OCI-LY3 (cell line): ENCODE data around the gene NOSIP.

Source experiments
- H2AFZ ChIP-seq: fragments of 200-600, 300-600 bp; shearing (Covaris generic); 2 replicates; pipeline ENCODE4 v1.6.0; 2014; ENCODE audit warnings: antibody characterized with exemption, low read depth, low read length
- H3K27ac ChIP-seq: fragments of 200-600, 300-600 bp; sonication (generic); 2 replicates; pipeline ENCODE4 v1.5.1; 2014; ENCODE audit warnings: mild to moderate bottlenecking, low read length, moderate library complexity, mixed read lengths
- H3K27me3 ChIP-seq: fragments of 200-600, 300-600 bp; sonication (generic); 2 replicates; pipeline ENCODE4 v1.6.1; 2014; ENCODE audit warnings: low read depth, low read length, mixed read lengths
- H3K36me3 ChIP-seq: fragments of 200-600, 300-600 bp; sonication (generic); replicated peaks from 2 replicates; pipeline ENCODE3; 2014; ENCODE audit warnings: low read depth, low read length, mixed read lengths
- H3K4me1 ChIP-seq: fragments of 300-600, 200-600 bp; sonication (generic); 2 replicates; pipeline ENCODE4 v1.6.1; 2014; ENCODE audit warnings: low read length, mixed read lengths
- H3K4me2 ChIP-seq: fragments of 200-600, 300-600 bp; sonication (generic); 2 replicates; pipeline ENCODE4 v1.6.1; 2014; ENCODE audit warnings: low read length, mixed read lengths
- H3K4me3 ChIP-seq: fragments of 300-600, 200-600 bp; sonication (generic); 2 replicates; pipeline ENCODE4 v1.5.1; 2014; ENCODE audit warnings: antibody characterized with exemption, mild to moderate bottlenecking, low read length, moderate library complexity
- H3K79me2 ChIP-seq: fragments of 300-600, 200-600 bp; shearing (Covaris generic); 2 replicates; pipeline ENCODE4 v1.6.1; 2014; ENCODE audit warnings: mild to moderate bottlenecking, low read length, mixed read lengths
- H3K9ac ChIP-seq: fragments of 300-600, 200-600 bp; shearing (Covaris generic); 2 replicates; pipeline ENCODE4 v1.6.0; 2014; ENCODE audit warnings: mild to moderate bottlenecking, low read length, moderate library complexity
- H3K9me3 ChIP-seq: fragments of 200-600, 300-600 bp; shearing (Covaris generic); 2 replicates; pipeline ENCODE4 v1.6.1; 2014; ENCODE audit warnings: low read length, mixed read lengths; ENCODE audit not compliant: insufficient read depth
- H4K20me1 ChIP-seq: fragments of 200-600, 300-600 bp; sonication (generic); 2 replicates; pipeline ENCODE4 v1.6.1; 2016; ENCODE audit warnings: low read length, mixed read lengths; ENCODE audit not compliant: insufficient read depth
- EZH2phosphoT487 ChIP-seq: fragments of 200-600 bp; shearing (Covaris generic); IDR thresholded peaks from 2 replicates; pipeline ENCODE4 v1.6.1; 2018; ENCODE audit warnings: antibody characterized with exemption, mixed run types, low read depth
- TF ChIP-seq, protein P1 (sequence below): fragments of 200-600, 300-600 bp; sonication (generic); IDR thresholded peaks from 2 replicates; pipeline ENCODE4 v1.5.1; 2014; ENCODE audit warnings: antibody characterized with exemption, low read length, low read depth

The NOSIP gene

DNA sequence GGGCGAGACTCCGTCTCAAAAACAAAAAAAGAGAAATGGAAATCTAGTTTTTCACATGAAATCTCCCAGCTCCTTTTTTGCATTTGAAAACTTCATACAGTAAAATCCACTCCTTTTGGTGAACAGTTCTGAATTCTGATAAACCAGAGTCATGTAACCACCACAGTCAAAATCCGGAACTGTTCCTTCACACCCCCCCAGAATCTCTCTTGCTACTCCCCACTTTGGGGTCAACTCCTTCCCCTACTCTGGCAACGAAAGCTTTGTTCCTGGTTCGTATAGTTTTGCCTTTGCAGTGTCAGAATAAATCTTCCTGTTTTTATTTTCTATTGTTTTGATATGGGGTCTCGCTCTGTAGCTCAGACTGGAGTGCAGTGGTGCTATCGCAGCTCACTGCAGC is 28.8 kb downstream of the NOSIP start:
- no peak overlapping the region for H3K27ac ChIP-seq
- H4K20me1 ChIP-seq, result no peaks in the 10 kb centered on the region
- no peak overlapping the region for H2AFZ ChIP-seq
- TF ChIP-seq, protein P1, sequence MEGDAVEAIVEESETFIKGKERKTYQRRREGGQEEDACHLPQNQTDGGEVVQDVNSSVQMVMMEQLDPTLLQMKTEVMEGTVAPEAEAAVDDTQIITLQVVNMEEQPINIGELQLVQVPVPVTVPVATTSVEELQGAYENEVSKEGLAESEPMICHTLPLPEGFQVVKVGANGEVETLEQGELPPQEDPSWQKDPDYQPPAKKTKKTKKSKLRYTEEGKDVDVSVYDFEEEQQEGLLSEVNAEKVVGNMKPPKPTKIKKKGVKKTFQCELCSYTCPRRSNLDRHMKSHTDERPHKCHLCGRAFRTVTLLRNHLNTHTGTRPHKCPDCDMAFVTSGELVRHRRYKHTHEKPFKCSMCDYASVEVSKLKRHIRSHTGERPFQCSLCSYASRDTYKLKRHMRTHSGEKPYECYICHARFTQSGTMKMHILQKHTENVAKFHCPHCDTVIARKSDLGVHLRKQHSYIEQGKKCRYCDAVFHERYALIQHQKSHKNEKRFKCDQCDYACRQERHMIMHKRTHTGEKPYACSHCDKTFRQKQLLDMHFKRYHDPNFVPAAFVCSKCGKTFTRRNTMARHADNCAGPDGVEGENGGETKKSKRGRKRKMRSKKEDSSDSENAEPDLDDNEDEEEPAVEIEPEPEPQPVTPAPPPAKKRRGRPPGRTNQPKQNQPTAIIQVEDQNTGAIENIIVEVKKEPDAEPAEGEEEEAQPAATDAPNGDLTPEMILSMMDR, result no peak
- no peak for TF ChIP-seq EZH2phosphoT487
- no peaks in the 10 kb centered on the region for H3K27me3 ChIP-seq
- no peak overlapping the region for H3K4me3 ChIP-seq
- H3K4me2 ChIP-seq, result no peak overlapping the region
- no peaks in the 10 kb centered on the region for H3K9me3 ChIP-seq
- H3K9ac ChIP-seq, result no peak overlapping the region
- H3K4me1 ChIP-seq, result peaks cover 3% of the 10 kb centered on the region; the same call in 1 of the 2 replicates
- H3K79me2 ChIP-seq, result no peaks in the 10 kb centered on the region
- peaks cover 12% of the 10 kb centered on the region for H3K36me3 ChIP-seq

GRCh38 chr19:49549045-49549444 is 31.3 kb downstream of the NOSIP start:
- H3K4me2 ChIP-seq, result no peak overlapping the region
- TF ChIP-seq, protein P1, result no peak
- no peak for TF ChIP-seq EZH2phosphoT487
- H2AFZ ChIP-seq, result no peak overlapping the region
- H3K36me3 ChIP-seq, result no peaks in the 10 kb centered on the region
- no peaks in the 10 kb centered on the region for H3K79me2 ChIP-seq
- no peak overlapping the region for H3K27ac ChIP-seq
- peaks cover 3% of the 10 kb centered on the region; the same call in 1 of the 2 replicates for H3K4me1 ChIP-seq
- no peak overlapping the region for H3K9ac ChIP-seq
- no peaks in the 10 kb centered on the region for H3K9me3 ChIP-seq
- no peaks in the 10 kb centered on the region for H4K20me1 ChIP-seq
- H3K27me3 ChIP-seq, result no peaks in the 10 kb centered on the region
- H3K4me3 ChIP-seq, result no peak overlapping the region

GRCh38 chr19:49546825-49547565 is 33.4 kb downstream of the NOSIP start:
- Histone ChIP-seq H3K4me2 (peak overlapping the region; percentile 71), H2AFZ (peak overlapping the region; percentile 82), H3K27ac (no peak overlapping the region), H3K27me3 (no peaks in the 10 kb centered on the region), H4K20me1 (no peaks in the 10 kb centered on the region), H3K9me3 (no peaks in the 10 kb centered on the region), H3K4me3 (peak overlapping the region; percentile 53), H3K4me1 (peaks cover 3% of the 10 kb centered on the region; the same call in 1 of the 2 replicates), H3K79me2 (no peaks in the 10 kb centered on the region), H3K9ac (no peak overlapping the region), H3K36me3 (no peaks in the 10 kb centered on the region)
- TF ChIP-seq EZH2phosphoT487, result no peak
- TF ChIP-seq, protein P1, result peak; percentile 99

- TF ChIP-seq, protein P1, result no peak
- TF ChIP-seq EZH2phosphoT487, result no peak
Observed at GRCh38 chr19:49544154-49544553, 36.2 kb downstream of the NOSIP start.

More at GRCh38 chr19:49544154-49544553, 36.2 kb downstream of the NOSIP start:
- Histone ChIP-seq H3K4me3 (no peak overlapping the region), H3K9ac (no peak overlapping the region), H3K27ac (no peak overlapping the region), H3K4me1 (peaks cover 3% of the 10 kb centered on the region; the same call in 1 of the 2 replicates), H3K79me2 (no peaks in the 10 kb centered on the region), H2AFZ (no peak overlapping the region), H4K20me1 (no peaks in the 10 kb centered on the region), H3K36me3 (no peaks in the 10 kb centered on the region), H3K4me2 (no peak overlapping the region), H3K9me3 (no peaks in the 10 kb centered on the region), H3K27me3 (no peaks in the 10 kb centered on the region)
